Measurements from ENCODE around the gene ANKS1A.
"Not testable (repeated sequence)": the region's sequence is repeated elsewhere in the genome, so short reads cannot be mapped to it uniquely, and the experiment has no call there.

The ANKS1A gene

DNA sequence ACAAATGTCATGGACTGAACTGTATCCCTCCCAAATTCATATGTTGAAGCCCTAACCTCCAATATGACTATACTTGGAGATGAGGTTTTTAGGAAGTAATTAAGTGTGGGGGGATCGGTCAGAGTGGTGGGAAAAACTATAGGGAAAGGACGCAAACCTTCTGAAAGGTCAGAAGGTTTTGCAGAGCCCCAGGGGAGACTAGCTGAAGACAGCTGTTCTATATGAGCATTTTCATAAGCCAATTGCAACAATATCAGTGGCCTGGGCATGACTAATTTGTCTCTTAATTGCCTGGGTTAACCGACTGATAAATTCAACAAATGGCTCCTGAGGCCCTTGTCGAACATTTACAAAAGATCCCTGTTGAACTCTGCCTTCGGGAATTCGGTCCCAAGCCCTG lies 217.0 kb downstream of the ANKS1A start:
- not testable (repeated sequence) for DNase-seq (ENCODE audit: low spot score)

DNA sequence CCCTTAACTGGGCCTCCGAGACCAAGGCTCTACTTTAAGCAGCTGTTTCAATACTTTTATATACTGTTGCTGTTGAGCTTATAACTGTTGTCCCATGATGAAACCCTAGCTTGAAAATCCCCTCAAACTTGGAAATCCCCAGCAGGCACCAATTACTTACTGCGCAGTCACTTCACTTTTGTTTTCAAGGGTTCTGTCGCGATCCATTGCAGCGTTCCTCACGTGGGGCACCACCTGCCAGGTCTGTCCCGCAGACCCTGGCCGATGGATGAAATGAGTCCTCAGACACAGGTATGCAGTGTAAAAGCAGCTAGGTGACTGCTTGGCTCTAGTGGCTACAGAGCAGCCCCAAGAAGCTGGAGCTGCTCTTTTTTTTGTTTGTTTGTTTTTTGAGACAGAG lies 218.2 kb downstream of the ANKS1A start:
- DNase-seq (ENCODE audit: low spot score): not testable (repeated sequence)

DNA sequence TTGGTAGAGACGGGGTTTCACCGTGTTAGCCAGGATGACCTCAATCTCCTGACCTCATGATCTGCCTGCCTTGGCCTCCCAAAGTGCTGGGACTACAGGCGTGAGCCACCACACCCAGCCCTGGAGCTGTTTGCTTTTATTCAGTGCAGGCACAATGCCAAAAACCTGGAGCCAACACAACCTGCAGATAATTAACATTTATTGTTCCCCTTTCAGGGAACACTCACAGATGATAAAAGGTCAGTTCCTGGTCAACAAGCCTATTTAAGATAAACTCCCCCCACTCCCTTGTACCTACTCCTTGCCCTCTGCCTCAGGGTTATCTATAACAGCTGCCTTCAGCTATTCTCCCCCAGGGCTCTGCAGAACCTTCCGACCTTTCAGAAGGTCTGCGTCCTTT lies 218.7 kb downstream of the ANKS1A start:
- DNase-seq (ENCODE audit: low spot score): not testable (repeated sequence)

GRCh38 chr6:35108309-35108885 lies 219.3 kb downstream of the ANKS1A start:
- DNase-seq (ENCODE audit: low spot score): no peak

- DNase-seq (ENCODE audit: low spot score): no peak
These were observed 231.7 kb downstream of the ANKS1A start for GRCh38 chr6:35120746-35121145.

DNA sequence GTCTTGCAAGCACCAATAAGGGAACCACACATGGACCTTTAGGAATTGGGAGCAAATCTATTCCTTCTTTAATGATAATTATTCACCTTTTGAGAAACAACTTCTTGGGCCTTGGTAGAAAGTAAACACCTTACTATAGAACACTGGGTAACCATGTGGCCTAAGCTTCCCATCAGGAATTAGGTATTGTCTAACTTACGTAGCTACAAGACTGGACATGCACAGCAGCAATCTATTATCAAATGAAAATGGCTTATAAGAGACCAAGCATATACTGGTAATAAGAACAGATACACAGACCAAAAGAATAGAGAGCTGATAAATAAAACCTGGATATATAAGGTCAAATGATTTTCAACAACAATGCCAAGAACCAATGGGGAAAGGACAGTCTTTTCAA lies 235.3 kb downstream of the ANKS1A start:
- DNase-seq (ENCODE audit: low spot score): no peak

DNA sequence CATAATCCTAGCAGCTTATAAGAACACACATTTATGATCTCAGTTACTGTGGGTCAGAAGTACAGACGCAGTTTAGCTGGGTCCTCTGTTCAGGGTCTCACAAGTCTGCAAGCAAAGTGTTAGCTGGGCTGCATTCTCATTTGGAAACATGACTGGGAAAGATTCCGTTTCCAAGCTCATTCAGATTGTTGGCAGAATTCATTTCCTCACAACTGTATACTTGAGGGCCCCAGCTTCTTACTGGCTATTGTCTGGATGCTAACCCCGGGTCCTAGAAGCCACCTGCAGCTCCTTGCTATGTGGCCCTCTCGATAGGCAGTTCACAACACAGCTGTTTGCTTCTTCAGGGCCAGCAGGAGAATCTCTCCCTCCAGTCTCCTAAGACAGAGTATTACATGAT lies 239.0 kb downstream of the ANKS1A start:
- DNase-seq (ENCODE audit: low spot score): no peak

GRCh38 chr6:35128496-35128895 lies 239.4 kb downstream of the ANKS1A start:
- no peak for DNase-seq (ENCODE audit: low spot score)

- DNase-seq (ENCODE audit: low spot score): no peak
These were observed 247.1 kb downstream of the ANKS1A start for GRCh38 chr6:35136185-35136584.

DNA sequence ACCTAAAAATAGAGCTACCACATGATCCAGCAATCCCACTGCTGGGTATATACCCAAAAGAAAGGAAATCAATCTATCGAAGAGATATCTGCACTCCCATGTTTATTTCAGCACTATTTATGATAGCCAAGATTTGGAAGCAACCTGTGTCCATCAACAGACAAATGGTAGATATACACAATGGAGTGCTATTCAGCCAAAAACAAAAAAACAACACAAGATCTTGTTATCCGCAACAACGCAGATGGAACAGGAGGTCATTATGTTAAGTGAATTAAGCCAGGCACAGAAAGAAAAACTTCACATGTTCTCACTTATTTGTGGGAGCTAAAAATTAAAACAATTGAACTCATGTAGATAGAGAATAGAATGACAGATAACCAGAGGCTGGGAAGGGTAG lies 249.1 kb downstream of the ANKS1A start:
- not testable (repeated sequence) for DNase-seq (ENCODE audit: low spot score)

DNA sequence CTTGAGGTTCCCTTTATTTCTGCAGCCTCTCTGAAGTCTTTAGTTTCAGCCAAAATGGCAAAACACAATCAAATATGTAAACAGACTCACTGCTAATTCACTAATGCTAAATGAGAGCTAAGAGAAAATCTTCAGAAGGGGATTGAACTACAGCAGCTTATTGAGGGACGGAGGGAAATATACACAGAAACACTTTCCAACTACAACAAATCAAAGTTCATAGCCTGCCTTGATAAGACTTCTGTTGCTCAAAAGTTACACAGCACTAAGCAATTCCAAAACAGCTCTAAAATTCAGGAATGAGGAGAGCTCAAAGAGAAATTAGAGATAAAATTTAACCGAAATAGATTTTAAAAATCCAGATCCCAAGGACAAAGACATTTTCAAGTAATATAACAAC lies 250.4 kb downstream of the ANKS1A start:
- DNase-seq (ENCODE audit: low spot score): no peak

- DNase-seq (ENCODE audit: low spot score): peak; percentile 42
These were observed 251.0 kb downstream of the ANKS1A start for GRCh38 chr6:35139924-35140638.

- DNase-seq (ENCODE audit: low spot score): no peak
These were observed 251.6 kb downstream of the ANKS1A start for GRCh38 chr6:35140639-35141006.

Measured in hepatic stellate cell (primary cell).